Stomach (tissue), 4 donors: ENCODE measurements around the gene PHOSPHO1.
"Not testable (repeated sequence)": the region's sequence is repeated elsewhere in the genome, so short reads cannot be mapped to it uniquely, and the experiment has no call there.

Experiments used
- CTCF ChIP-seq, 7 experiments: fragments of 450-650 bp in 4 of 7; fragments of 200-600 bp in 3 of 7; sonication (generic) in 3 of 7; IDR thresholded peaks; one replicate each; pipeline ENCODE4 v1.5.1; 2016 to 2019; ENCODE audit warnings: antibody characterized with exemption in 7 of 7, control low read depth in 2 of 7, mild to moderate bottlenecking in 1 of 7
- EP300 ChIP-seq: sonication (generic); formaldehyde crosslinking; IDR thresholded peaks from one replicate; pipeline ENCODE4 v1.6.1; 2017; ENCODE audit warnings: antibody characterized with exemption
- POLR2A ChIP-seq, 4 donors: fragments of 450-650 bp; IDR thresholded peaks; one replicate each; pipeline ENCODE4 v1.6.1; 2016; ENCODE audit warnings: antibody characterized with exemption in 4 of 4, control low read depth in 2 of 4, mild to moderate bottlenecking in 1 of 4, moderate library complexity in 1 of 4
- POLR2AphosphoS5 ChIP-seq, 3 donors: sonication (generic); formaldehyde crosslinking; IDR thresholded peaks; one replicate each; pipeline ENCODE4 v1.6.1; 2016; ENCODE audit warnings: antibody characterized with exemption in 3 of 3

- TF ChIP-seq POLR2A (IDR thresholded peaks at IDR 0.05); POLR2AphosphoS5 (IDR thresholded peaks at IDR 0.05); CTCF (IDR thresholded peaks at IDR 0.05); EP300: not testable (repeated sequence)
These were observed 45.2 kb downstream of the PHOSPHO1 start for GRCh38 chr17:49185381-49185780.
